Suprapubic skin (tissue), 3 donors: ENCODE data around the gene PAPOLG.

ENCODE experiments used
- CTCF ChIP-seq, 2 donors: fragments of 200-600 bp in 1 of 2; fragments of 450-650 bp in 1 of 2; sonication (generic) in 1 of 2; IDR thresholded peaks; one replicate each; pipeline ENCODE4 v1.5.1; 2016 to 2019; ENCODE audit warnings: antibody characterized with exemption in 2 of 2, mild to moderate bottlenecking in 1 of 2, moderate library complexity in 1 of 2
- EP300 ChIP-seq: sonication (generic); formaldehyde crosslinking; IDR thresholded peaks from one replicate; pipeline ENCODE4 v1.6.1; 2017; ENCODE audit warnings: antibody characterized with exemption
- POLR2A ChIP-seq, 2 donors: fragments of 450-650 bp; IDR thresholded peaks; one replicate each; pipeline ENCODE4 v1.6.1; 2017; ENCODE audit warnings: antibody characterized with exemption in 2 of 2, mild to moderate bottlenecking in 2 of 2, moderate library complexity in 2 of 2

DNA sequence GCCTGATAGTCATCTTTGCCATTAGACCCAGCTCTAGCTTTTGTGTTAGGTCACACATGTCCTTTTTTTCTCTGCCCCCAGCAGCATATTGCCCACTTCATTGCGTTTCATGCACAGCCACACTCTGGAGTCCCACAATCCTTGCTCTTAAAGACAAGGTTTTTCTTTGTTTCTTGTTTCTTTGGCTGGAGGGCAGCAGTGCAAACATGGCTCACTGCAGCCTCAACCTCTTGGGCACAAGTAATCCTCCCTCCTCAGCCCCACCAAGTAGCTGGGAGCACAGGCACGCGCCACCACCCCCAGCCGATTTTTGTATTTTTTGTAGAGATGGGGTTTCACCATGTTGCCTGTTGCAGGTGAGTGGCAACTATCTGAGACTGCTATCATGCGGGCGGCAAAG, 16.9 kb upstream of the PAPOLG start:
- TF ChIP-seq POLR2A (IDR thresholded peaks at IDR 0.05) (no peak), CTCF (IDR thresholded peaks at IDR 0.05) (no peak), EP300 (no peak)
